K562 (cell line): Measurements from ENCODE around the gene HSPB2. TPM values are rescaled to one million over a fixed set of nuclear protein-coding genes. Genes with fewer than 3 reads are reported as not detected.
A peak's percentile ranks its signal among the peaks of the same experiment; 100 is the strongest.

Experiments used
- AFF4 ChIP-seq: sonication (generic); formaldehyde crosslinking; IDR thresholded peaks from 2 replicates; pipeline ENCODE4 v1.8.0; 2023; ENCODE audit warnings: mild to moderate bottlenecking, missing genetic modification reagents
- CAMTA2 ChIP-seq: fragments of 250-450 bp; sonication (Bioruptor Pico); conservative IDR thresholded peaks from 2 replicates; pipeline ENCODE4 v1.5.1; 2022
- CREB3 ChIP-seq: fragments of 450-650 bp; conservative IDR thresholded peaks from 2 replicates; pipeline ENCODE4 v1.6.1; 2016; ENCODE audit warnings: missing genetic modification characterization, low read depth, mild to moderate bottlenecking, missing compliant biosample characterization, moderate library complexity
- ELK1 ChIP-seq: sonication (generic); formaldehyde crosslinking; IDR thresholded peaks from 2 replicates; pipeline ENCODE4 v1.8.1; 2022; ENCODE audit warnings: missing genetic modification reagents
- GTF2F1 ChIP-seq: IDR thresholded peaks from 2 replicates; pipeline ENCODE4 v1.6.1; 2011; ENCODE audit warnings: low read depth, low read length, improper control_type of control experiment
- KAT7 ChIP-seq: sonication (generic); formaldehyde crosslinking; IDR thresholded peaks from 2 replicates; pipeline ENCODE4 v1.8.0; 2022; ENCODE audit warnings: missing genetic modification reagents, mild to moderate bottlenecking, borderline replicate concordance
- NR2F6 ChIP-seq: fragments of 450-650 bp; formaldehyde crosslinking; IDR thresholded peaks from 2 replicates; pipeline ENCODE4 v1.4.0; 2020; ENCODE audit warnings: mild to moderate bottlenecking
- PBX2 ChIP-seq, 2 experiments: IDR thresholded peaks in 1 of 2; conservative IDR thresholded peaks in 1 of 2; 2 replicates each; pipeline ENCODE4 v1.6.1; 2016; ENCODE audit warnings: low read depth in 2 of 2, mild to moderate bottlenecking in 1 of 2, missing compliant biosample characterization in 1 of 2, missing genetic modification characterization in 1 of 2, moderate library complexity in 1 of 2
- SP2 ChIP-seq: IDR thresholded peaks from 2 replicates; pipeline ENCODE4 v1.6.1; 2011; ENCODE audit warnings: mild to moderate bottlenecking, low read depth, low read length, moderate library complexity; ENCODE audit not compliant: poor library complexity, severe bottlenecking; ENCODE audit errors: extremely low read depth
- TCF7 ChIP-seq: sonication (generic); IDR thresholded peaks from 2 replicates; pipeline ENCODE4 v1.6.1; 2016; ENCODE audit warnings: antibody characterized with exemption, borderline replicate concordance
- THRAP3 ChIP-seq: fragments of 450-650 bp; IDR thresholded peaks from 2 replicates; pipeline ENCODE4 v1.6.1; 2016; ENCODE audit warnings: mild to moderate bottlenecking, inconsistent platforms, borderline replicate concordance
- U2AF1 ChIP-seq: fragments of 200-400 bp; formaldehyde crosslinking; optimal IDR thresholded peaks from 2 replicates; pipeline ENCODE3; 2017; ENCODE audit warnings: mild to moderate bottlenecking, low read depth, low read length, moderate library complexity
- ZBTB26 ChIP-seq: fragments of 450-650 bp; formaldehyde crosslinking; IDR thresholded peaks from 2 replicates; pipeline ENCODE4 v1.4.0; 2022; ENCODE audit warnings: missing genetic modification characterization
- ZNF764 ChIP-seq: fragments of 250-450 bp; sonication (Bioruptor Pico); IDR thresholded peaks from 2 replicates; pipeline ENCODE4 v1.4.0; 2020; ENCODE audit warnings: low read depth, mild to moderate bottlenecking, moderate library complexity
- polyA plus RNA-seq, 8 experiments: library from polyadenylated mRNA; depleted of rRNA in 4 of 8; stranded (reverse) in 5 of 8; unstranded in 3 of 8; fragments of >200 nt; fragmentation: Nextera tagmentation in 2 of 8; fragmentation: Illumina TruSeq in 1 of 8; extraction: Ambion mirVana in 2 of 8; extraction: Trizol in 1 of 8; gene quantifications; 2 replicates each; pipeline versions ENCODE4 v1.2.1 to v1.2.3, GENCODE V29; 2011 to 2014; ENCODE audit warnings: inconsistent platforms in 1 of 8, missing spikeins in 1 of 8
- total RNA-seq, 7 experiments: library from RNA; depleted of rRNA in 6 of 7; stranded (reverse); fragments of >200 nt in 6 of 7; fragmentation: Illumina TruSeq in 2 of 7; extraction: Trizol in 2 of 7; gene quantifications; 2 replicates each; pipeline versions ENCODE4 v1.2.1 to v1.2.3, GENCODE V29; 2011 to 2021; ENCODE audit warnings: low replicate concordance in 1 of 7

Gene HSPB2
- total and polyA plus RNA-seq, 9 of the 15 experiments (the other 6 are each of a cell fraction or from before 2014, with no cell fraction given) = 0.06 to 0.35 (median 0.11) TPM; not detected in 5

- no peak for TF ChIP-seq ELK1
- no peak for TF ChIP-seq PBX2 (CRISPR knock-in tag; IDR thresholded peaks at IDR 0.05; ENCODE audit: low read depth)
- no peak for TF ChIP-seq PBX2 (tag; conservative IDR thresholded peaks at IDR 0.05; ENCODE audit: low read depth)
- TF ChIP-seq AFF4 = peak; percentile 25; the same call in 1 of the 2 replicates
- TF ChIP-seq CAMTA2 (CRISPR knock-in tag) = no peak
- no peak for TF ChIP-seq THRAP3
- 0 out of 2 replicates have a peak, but pooled peaks have one; percentile 42 for TF ChIP-seq ZBTB26 (CRISPR knock-in tag)
- 0 out of 2 replicates have a peak, but pooled peaks have one; percentile 42 for TF ChIP-seq KAT7 (CRISPR knock-in tag)
- no peak for TF ChIP-seq U2AF1
- TF ChIP-seq GTF2F1 = no peak
- TF ChIP-seq TCF7 = no peak
- TF ChIP-seq ZNF764 (CRISPR knock-in tag) = no peak
- TF ChIP-seq CREB3 (tag) = no peak; the same call in 1 of the 2 replicates
- no peak for TF ChIP-seq SP2
- no peak for TF ChIP-seq NR2F6
Observed at GRCh38 chr11:111926505-111927391, 14.2 kb downstream of the HSPB2 start (continued).
